ENCODE results near the gene DOCK3.
"Not testable (repeated sequence)": the region's sequence is repeated elsewhere in the genome, so short reads cannot be mapped to it uniquely, and the experiment has no call there.

The DOCK3 gene

GRCh38 chr3:51198477-51198876 lies 523.8 kb downstream of the DOCK3 start (continued):
- TF ChIP-seq CSRNP3 (CRISPR knock-in tag; IDR thresholded peaks at IDR 0.05) = no peak
- TF ChIP-seq PATZ1 (CRISPR knock-in tag; IDR thresholded peaks at IDR 0.05; ENCODE audit: borderline replicate concordance) = no peak
- TF ChIP-seq ZNF70 (CRISPR knock-in tag; IDR thresholded peaks at IDR 0.05) = no peak
- TF ChIP-seq ESRRG (CRISPR knock-in tag; IDR thresholded peaks at IDR 0.05) = no peak
- TF ChIP-seq ZC3H10 (CRISPR knock-in tag; IDR thresholded peaks at IDR 0.05) = no peak
- no peak for TF ChIP-seq OSR1 (CRISPR knock-in tag; IDR thresholded peaks at IDR 0.05)
- TF ChIP-seq ZNF8 (CRISPR knock-in tag; IDR thresholded peaks at IDR 0.05) = no peak
- TF ChIP-seq RARB (CRISPR knock-in tag; IDR thresholded peaks at IDR 0.05) = no peak
- no peak for TF ChIP-seq TCF4 (CRISPR knock-in tag; IDR thresholded peaks at IDR 0.05; ENCODE audit: borderline replicate concordance)

GRCh38 chr3:51199296-51199695 lies 524.6 kb downstream of the DOCK3 start:
- ATAC-seq = not testable (repeated sequence)

GRCh38 chr3:51216291-51216690 lies 541.6 kb downstream of the DOCK3 start:
- TF ChIP-seq CSRNP3 (CRISPR knock-in tag; IDR thresholded peaks at IDR 0.05) (no peak), SNAI2 (CRISPR knock-in tag; IDR thresholded peaks at IDR 0.05) (no peak), BACH2 (CRISPR knock-in tag; IDR thresholded peaks at IDR 0.05; ENCODE audit: borderline replicate concordance) (no peak), ZFP30 (CRISPR knock-in tag; IDR thresholded peaks at IDR 0.05) (no peak), PATZ1 (CRISPR knock-in tag; IDR thresholded peaks at IDR 0.05; ENCODE audit: borderline replicate concordance) (no peak), TSHZ2 (CRISPR knock-in tag; IDR thresholded peaks at IDR 0.05) (no peak), GLIS3 (CRISPR knock-in tag; IDR thresholded peaks at IDR 0.05) (no peak), CSDC2 (CRISPR knock-in tag; IDR thresholded peaks at IDR 0.05) (no peak), ZFP3 (CRISPR knock-in tag; IDR thresholded peaks at IDR 0.05) (no peak), POU6F1 (CRISPR knock-in tag; IDR thresholded peaks at IDR 0.05; ENCODE audit: borderline replicate concordance, low read depth) (no peak), ZNF8 (CRISPR knock-in tag; IDR thresholded peaks at IDR 0.05) (no peak), ARNTL (CRISPR knock-in tag; IDR thresholded peaks at IDR 0.05; ENCODE audit: borderline replicate concordance, low read depth) (no peak), ZNF70 (CRISPR knock-in tag; IDR thresholded peaks at IDR 0.05) (no peak)
- no peak for ATAC-seq
